Mammary epithelial cell (primary cell): ENCODE measurements around the gene USB1.

Experiments
- EZH2 ChIP-seq: IDR thresholded peaks from 2 replicates; pipeline ENCODE4 v1.6.1; 2012; ENCODE audit warnings: low read length, inconsistent platforms, borderline replicate concordance
- TF ChIP-seq, protein P1 (sequence below), 2 donors: IDR thresholded peaks in 1 of 2; conservative IDR thresholded peaks in 1 of 2; 2 replicates each; pipeline ENCODE4 v1.5.1; 2011 to 2012; ENCODE audit warnings: inconsistent platforms in 2 of 2, low read length in 2 of 2, mild to moderate bottlenecking in 2 of 2, control low read depth in 1 of 2, low read depth in 1 of 2; ENCODE audit not compliant: insufficient read depth in 1 of 2; ENCODE audit errors: extremely low read depth in 1 of 2

DNA sequence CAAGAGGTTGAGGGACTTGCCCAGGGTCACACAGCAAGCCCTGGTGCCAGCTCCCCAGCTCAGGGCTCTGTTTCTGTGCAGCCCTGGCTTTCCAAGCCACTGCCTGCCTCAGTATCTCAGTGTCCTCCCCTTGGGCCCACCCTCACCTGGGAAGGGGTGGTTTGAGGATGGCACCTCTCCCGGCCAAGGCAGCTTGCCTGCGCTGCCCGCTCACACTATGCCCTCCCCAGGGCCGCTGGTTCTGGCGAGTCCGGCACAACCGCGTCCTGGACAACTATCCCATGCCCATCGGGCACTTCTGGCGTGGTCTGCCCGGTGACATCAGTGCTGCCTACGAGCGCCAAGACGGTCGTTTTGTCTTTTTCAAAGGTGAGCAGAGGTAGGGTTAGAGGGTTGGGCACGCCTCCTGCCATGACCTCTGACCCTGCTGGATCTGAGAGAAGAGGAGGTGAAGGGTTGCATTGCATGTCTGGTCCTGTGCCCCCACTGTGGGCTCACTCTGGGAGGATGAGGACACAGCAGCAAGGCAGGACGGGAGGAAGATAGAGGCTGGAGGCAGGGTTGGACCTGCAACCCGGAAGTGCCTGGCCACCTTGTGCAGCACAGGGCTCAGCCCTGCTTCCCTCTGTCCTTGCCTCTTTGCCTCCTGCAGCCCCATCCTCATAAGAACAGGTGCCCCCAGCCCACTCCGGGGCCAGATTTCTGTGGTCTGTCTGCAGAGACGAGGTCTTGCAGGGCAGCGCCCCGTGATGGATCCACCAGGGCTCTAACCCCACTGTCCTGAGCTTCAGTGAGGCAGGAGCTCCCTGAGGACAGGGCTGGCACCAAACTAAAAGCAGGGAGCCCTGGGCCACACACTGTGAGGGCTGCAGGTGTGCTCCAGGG is 41.0 kb downstream of the USB1 start:
- TF ChIP-seq, protein P1, sequence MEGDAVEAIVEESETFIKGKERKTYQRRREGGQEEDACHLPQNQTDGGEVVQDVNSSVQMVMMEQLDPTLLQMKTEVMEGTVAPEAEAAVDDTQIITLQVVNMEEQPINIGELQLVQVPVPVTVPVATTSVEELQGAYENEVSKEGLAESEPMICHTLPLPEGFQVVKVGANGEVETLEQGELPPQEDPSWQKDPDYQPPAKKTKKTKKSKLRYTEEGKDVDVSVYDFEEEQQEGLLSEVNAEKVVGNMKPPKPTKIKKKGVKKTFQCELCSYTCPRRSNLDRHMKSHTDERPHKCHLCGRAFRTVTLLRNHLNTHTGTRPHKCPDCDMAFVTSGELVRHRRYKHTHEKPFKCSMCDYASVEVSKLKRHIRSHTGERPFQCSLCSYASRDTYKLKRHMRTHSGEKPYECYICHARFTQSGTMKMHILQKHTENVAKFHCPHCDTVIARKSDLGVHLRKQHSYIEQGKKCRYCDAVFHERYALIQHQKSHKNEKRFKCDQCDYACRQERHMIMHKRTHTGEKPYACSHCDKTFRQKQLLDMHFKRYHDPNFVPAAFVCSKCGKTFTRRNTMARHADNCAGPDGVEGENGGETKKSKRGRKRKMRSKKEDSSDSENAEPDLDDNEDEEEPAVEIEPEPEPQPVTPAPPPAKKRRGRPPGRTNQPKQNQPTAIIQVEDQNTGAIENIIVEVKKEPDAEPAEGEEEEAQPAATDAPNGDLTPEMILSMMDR (conservative IDR thresholded peaks at IDR 0.05 in 1 of 2, IDR thresholded peaks at IDR 0.05 in 1 of 2; ENCODE audit: extremely low read depth in 1 of 2, insufficient read depth in 1 of 2, low read depth in 1 of 2, low read length in 2 of 2): no peak
- TF ChIP-seq EZH2: no peak
